22Rv1 (cell line): ENCODE data around the gene RBPJL.

Experiments
- H3K27ac ChIP-seq: fragments of 450-650 bp; 2 replicates; pipeline ENCODE4 v1.5.1; 2017
- ZFX ChIP-seq: fragments of 450-650 bp; IDR thresholded peaks from 2 replicates; pipeline ENCODE4 v1.6.1; 2017; ENCODE audit warnings: antibody characterized with exemption, borderline replicate concordance
- TF ChIP-seq, protein P1 (sequence below): fragments of 450-650 bp; IDR thresholded peaks from 2 replicates; pipeline ENCODE4 v1.5.1; 2017; ENCODE audit warnings: mild to moderate bottlenecking

RBPJL gene

DNA sequence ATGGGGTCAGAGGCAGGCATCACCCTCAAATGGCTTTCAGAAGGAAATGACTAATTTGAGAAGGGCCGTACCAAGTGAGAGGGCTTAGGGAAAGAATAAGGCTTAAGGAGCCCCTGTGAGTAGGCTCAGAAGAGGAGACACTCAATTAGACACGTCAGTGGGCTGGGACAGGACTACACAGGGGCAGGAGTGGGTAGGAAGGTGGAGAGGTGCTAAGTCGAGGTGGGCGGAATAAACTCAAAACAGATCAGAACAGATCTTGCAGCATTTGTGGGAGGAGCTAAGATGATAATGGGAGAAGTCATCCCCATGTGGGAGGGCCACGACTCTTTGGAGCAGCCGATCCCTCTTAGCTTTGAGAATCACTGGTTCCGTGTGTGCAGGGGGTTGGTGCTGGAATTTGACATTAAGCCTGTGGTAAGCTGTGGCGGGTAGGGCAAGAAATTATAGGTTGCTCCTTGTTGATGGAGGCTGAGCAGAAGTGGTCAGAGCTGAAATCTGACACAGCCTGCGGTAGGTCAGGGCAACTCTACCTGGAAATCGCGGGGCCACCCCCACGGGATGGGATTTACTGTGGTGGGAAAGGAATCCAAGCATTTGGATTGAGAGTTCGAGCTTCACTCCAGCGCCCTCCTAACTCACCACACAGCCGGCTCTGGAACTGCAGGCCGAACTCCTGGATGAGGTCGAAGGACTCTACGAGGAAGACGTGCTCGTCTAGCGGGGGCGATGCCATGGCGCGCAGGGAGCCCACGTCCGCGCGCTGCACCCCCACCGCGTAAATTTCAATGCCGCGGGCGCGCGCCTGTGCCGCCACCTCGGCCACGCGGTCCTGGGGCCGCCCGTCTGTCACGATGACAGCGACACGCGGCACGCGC lies 2.8 kb upstream of the RBPJL start:
- H3K27ac ChIP-seq = no peak overlapping the region
- no peak for TF ChIP-seq ZFX
- TF ChIP-seq, protein P1, sequence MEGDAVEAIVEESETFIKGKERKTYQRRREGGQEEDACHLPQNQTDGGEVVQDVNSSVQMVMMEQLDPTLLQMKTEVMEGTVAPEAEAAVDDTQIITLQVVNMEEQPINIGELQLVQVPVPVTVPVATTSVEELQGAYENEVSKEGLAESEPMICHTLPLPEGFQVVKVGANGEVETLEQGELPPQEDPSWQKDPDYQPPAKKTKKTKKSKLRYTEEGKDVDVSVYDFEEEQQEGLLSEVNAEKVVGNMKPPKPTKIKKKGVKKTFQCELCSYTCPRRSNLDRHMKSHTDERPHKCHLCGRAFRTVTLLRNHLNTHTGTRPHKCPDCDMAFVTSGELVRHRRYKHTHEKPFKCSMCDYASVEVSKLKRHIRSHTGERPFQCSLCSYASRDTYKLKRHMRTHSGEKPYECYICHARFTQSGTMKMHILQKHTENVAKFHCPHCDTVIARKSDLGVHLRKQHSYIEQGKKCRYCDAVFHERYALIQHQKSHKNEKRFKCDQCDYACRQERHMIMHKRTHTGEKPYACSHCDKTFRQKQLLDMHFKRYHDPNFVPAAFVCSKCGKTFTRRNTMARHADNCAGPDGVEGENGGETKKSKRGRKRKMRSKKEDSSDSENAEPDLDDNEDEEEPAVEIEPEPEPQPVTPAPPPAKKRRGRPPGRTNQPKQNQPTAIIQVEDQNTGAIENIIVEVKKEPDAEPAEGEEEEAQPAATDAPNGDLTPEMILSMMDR = no peak

DNA sequence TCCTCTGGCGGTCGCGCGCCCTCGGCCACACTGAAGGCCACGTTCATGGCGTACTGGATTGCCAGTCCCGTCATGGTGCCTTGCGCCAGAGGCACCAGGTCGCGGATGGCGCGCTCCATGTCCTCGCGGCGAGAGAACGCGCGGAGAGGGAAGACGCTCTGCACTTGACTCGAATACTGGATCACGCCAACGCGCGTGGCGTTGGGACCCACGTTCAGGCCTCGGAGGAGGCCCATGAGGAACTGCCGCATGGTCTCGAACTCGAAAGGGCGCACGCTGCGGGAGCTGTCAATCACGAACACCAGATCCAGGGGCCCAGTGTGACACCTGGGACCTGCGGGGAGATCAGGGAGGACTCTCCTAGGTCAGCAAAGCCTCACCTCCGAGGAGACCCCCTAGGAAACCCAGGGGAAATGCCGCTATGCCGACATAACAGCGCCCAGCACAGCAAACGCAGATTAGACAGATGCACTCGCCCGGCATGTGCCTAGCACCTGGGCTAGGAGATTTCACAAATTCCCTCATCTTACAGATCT lies 2.1 kb upstream of the RBPJL start:
- H3K27ac ChIP-seq = no peak overlapping the region
- no peak for TF ChIP-seq ZFX
- TF ChIP-seq, protein P1 = no peak

DNA sequence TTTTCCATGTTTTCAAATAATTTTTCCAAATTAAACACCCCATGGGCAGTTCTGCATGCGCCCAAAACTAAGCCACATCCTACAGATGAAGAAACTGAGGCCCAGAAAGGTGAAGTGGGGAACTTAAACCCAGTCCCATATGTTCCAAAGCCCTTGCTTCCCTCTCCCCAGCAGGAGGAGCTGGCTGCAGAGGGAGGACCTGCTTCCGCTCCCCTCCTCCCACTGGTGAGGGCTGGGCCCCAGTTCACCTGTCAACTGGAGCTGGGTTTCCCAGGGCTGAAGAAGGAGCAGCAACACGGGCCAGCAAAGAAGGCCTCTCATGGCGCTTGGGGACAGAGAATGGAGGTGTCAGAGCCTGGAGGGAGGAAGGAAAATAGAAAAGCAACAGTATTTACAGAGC lies 1.4 kb upstream of the RBPJL start:
- H3K27ac ChIP-seq = no peak overlapping the region
- TF ChIP-seq ZFX = no peak
- TF ChIP-seq, protein P1 = no peak

DNA sequence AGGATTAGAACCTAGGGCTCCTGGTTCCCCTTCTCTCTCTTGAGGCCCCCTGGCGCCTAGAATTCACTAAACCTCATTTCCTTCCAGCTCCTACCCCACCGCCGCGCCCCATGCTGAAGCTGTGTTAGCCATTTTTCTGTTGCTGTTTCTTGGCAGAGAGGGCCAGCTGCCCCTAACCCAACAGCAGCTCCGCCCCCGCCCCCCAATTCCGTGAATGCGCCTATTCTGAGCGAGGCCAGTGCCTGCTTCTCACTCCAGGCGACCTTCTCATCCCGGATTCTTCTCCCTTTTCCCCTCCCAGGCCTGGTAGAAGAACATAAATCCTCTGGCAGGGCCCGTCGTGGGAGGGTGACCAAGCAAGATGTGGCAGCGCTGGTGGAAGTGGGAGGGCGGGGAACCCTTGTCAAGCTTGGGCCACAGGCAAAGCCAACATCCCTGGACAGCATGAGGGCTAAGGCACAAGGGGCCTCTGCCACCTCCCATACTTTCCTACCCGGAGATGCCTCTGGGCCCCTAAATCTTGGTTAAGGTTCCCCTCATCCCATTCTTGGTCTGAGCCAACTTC lies 518 bp downstream of the RBPJL start:
- H3K27ac ChIP-seq = no peak overlapping the region
- TF ChIP-seq, protein P1 = no peak
- no peak for TF ChIP-seq ZFX

DNA sequence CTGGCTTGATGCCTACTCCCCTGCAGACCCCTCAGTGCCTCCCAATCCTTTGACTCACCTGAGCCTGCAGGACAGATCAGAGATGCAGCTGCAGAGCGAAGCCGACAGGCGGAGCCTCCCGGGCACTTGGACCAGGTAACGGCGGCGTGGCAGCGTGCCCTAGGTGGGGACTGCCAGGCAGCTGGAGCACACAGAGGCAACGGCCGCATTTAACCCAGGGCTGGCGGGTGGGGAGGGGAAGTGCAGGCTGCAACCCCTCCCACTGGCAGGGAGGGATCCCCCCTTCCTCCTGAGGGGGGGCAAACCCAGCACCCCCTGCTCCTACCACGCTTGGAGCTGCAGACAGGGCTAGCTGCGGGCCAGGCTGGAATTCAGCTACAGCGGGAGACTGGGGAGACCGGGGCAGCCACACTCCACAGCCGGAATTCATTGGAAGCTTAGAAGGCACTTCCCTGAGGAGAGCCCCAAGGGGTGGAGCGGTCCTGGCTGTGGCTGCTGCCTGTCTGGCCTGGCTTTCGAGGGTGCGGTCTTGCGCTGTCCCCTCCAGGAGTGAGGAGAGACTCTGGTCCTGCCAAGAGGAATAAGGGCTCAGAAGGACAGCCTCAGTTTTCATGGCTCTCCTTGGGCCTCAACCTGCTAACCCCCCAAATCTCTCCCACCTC lies 1.6 kb downstream of the RBPJL start, which contains the start of gene MATN4:
Gene MATN4 (minus strand): TSS at position 183 of the 662 bp plus-strand sequence. CDS start 2,717 bp downstream, outside the sequence.
- H3K27ac ChIP-seq = no peak within 1 kb of the TSS
- TF ChIP-seq ZFX = no peak
- TF ChIP-seq, protein P1 = peak; percentile 63

DNA sequence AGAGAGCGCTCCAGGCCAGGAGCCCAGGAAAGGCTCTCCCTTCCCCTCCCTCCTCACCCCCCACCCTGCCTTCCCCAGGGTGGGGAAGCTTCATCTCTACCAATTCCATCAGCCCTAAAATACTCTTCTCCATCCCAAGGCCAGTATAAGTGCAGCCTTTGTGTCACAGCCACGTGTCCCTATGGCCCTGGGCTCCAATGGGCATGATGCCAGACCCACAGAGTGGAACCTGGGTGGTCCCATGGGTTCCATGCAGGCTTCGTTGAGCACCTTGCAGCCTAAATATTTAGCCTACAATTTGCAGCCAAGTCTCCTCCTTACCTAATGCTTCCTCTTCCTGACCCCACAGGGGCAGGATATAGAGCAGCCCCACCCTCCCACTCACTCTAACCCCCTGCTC lies 2.4 kb downstream of the RBPJL start:
- no peak for TF ChIP-seq ZFX
- TF ChIP-seq, protein P1 = no peak

More for the DNA sequence above, 2.4 kb downstream of the RBPJL start:
- no peak overlapping the region for H3K27ac ChIP-seq
